C4-2B (cell line): ENCODE measurements around the gene WDR37.

ENCODE experiments used
- ZFX ChIP-seq: fragments of 450-650 bp; IDR thresholded peaks from 2 replicates; pipeline ENCODE4 v1.6.1; 2017
- TF ChIP-seq, protein P1 (sequence below): fragments of 450-650 bp; conservative IDR thresholded peaks from 2 replicates; pipeline ENCODE4 v1.5.1; 2017; ENCODE audit warnings: mild to moderate bottlenecking

DNA sequence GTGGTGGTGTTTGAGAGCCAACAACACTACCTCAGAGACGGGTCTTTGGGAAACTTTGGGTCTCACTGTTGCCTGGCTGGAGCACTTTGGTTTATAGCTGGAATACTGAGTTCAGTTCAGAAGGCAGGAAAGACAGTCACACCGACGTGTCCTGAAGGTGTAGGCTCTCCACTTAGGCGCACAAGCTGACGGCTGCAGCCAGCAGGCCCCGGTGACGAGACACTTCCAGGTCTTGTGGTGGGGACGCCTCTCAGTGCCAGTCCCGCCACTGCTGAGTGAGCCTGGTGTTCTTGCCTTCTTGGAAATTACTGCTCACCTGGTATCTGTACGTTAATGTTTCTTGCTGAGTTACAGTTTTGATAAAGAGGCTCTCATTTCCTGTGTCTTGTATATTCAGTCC lies 74.0 kb downstream of the WDR37 start:
- no peak for TF ChIP-seq ZFX
- TF ChIP-seq, protein P1, sequence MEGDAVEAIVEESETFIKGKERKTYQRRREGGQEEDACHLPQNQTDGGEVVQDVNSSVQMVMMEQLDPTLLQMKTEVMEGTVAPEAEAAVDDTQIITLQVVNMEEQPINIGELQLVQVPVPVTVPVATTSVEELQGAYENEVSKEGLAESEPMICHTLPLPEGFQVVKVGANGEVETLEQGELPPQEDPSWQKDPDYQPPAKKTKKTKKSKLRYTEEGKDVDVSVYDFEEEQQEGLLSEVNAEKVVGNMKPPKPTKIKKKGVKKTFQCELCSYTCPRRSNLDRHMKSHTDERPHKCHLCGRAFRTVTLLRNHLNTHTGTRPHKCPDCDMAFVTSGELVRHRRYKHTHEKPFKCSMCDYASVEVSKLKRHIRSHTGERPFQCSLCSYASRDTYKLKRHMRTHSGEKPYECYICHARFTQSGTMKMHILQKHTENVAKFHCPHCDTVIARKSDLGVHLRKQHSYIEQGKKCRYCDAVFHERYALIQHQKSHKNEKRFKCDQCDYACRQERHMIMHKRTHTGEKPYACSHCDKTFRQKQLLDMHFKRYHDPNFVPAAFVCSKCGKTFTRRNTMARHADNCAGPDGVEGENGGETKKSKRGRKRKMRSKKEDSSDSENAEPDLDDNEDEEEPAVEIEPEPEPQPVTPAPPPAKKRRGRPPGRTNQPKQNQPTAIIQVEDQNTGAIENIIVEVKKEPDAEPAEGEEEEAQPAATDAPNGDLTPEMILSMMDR = no peak
